Left ventricle myocardium inferior (tissue), 1 donor: ENCODE measurements around the gene SH3BGRL. TPM values are rescaled to one million over a fixed set of nuclear protein-coding genes. Genes with fewer than 3 reads are reported as not detected.

Experiments
- DNase-seq: peaks from one replicate; pipeline ENCODE4 v3.0.0-alpha.2; 2020
- H3K27ac ChIP-seq: fragments of 200-600 bp; replicated peaks from 2 replicates; pipeline ENCODE4 v1.8.0; 2021
- H3K27me3 ChIP-seq: fragments of 200-600 bp; 2 replicates; pipeline ENCODE4 v1.8.0; 2021; ENCODE audit warnings: low read depth
- H3K36me3 ChIP-seq: fragments of 200-600 bp; 2 replicates; pipeline ENCODE4 v1.8.0; 2021
- H3K4me1 ChIP-seq: fragments of 200-600 bp; 2 replicates; pipeline ENCODE4 v1.8.0; 2021
- H3K4me3 ChIP-seq: fragments of 200-600 bp; 2 replicates; pipeline ENCODE4 v1.8.0; 2021; ENCODE audit warnings: mild to moderate bottlenecking, moderate library complexity
- H3K9me3 ChIP-seq: fragments of 200-600 bp; replicated peaks from 2 replicates; pipeline ENCODE4 v1.8.0; 2021
- CTCF ChIP-seq: fragments of 200-600 bp; IDR thresholded peaks from 2 replicates; pipeline ENCODE4 v1.8.0; 2021; ENCODE audit warnings: antibody characterized with exemption, mild to moderate bottlenecking, borderline replicate concordance
- intact Hi-C: fragments of 100-400 bp; cut with micrococcal nuclease; formaldehyde crosslinking; loops from one replicate; pipeline ENCODE4 v1.11.0; 2022
- total RNA-seq: library from RNA; stranded (reverse); fragmentation: NEBNext Ultra II Directional; extraction: Animal tissue kit (Norgen Biotek cat#: 25700); gene quantifications from one replicate; pipeline ENCODE4 v1.2.1, GENCODE V29; 2021
- donor health status: DM: no; HTN: yes; CAD: no; lungs with severe emphysema.

The SH3BGRL gene
- total RNA-seq, 1 donor from 2014 or later: 27.0 TPM

- DNase-seq: no peak
- no peaks in the 10 kb centered on the region for H3K9me3 ChIP-seq
- no peaks in the 10 kb centered on the region for H3K36me3 ChIP-seq
- intact Hi-C loops: no loop called here
- no peak overlapping the region for H3K4me3 ChIP-seq
- no peak for TF ChIP-seq CTCF
- H3K27me3 ChIP-seq: no peaks in the 10 kb centered on the region
- no peak overlapping the region for H3K27ac ChIP-seq
- no peaks in the 10 kb centered on the region for H3K4me1 ChIP-seq
Measured at GRCh38 chrX:81238166-81238565, 36.3 kb downstream of the SH3BGRL start.

GRCh38 chrX:81240701-81241331, 38.9 kb downstream of the SH3BGRL start:
- Histone ChIP-seq H3K36me3 (no peaks in the 10 kb centered on the region), H3K4me3 (no peak overlapping the region), H3K27ac (no peak overlapping the region), H3K9me3 (no peaks in the 10 kb centered on the region), H3K27me3 (no peaks in the 10 kb centered on the region), H3K4me1 (no peaks in the 10 kb centered on the region)
- DNase-seq: no peak
- intact Hi-C loops: no loop called here
- no peak for TF ChIP-seq CTCF

GRCh38 chrX:81241753-81242152, 39.9 kb downstream of the SH3BGRL start:
- Histone ChIP-seq H3K27ac (no peak overlapping the region), H3K27me3 (no peaks in the 10 kb centered on the region), H3K9me3 (no peaks in the 10 kb centered on the region), H3K36me3 (no peaks in the 10 kb centered on the region), H3K4me3 (no peak overlapping the region), H3K4me1 (no peaks in the 10 kb centered on the region)
- no peak for TF ChIP-seq CTCF
- intact Hi-C loops: no loop called here
- no peak for DNase-seq

- DNase-seq: no peak
- no peak for TF ChIP-seq CTCF
- Histone ChIP-seq H3K36me3 (no peaks in the 10 kb centered on the region), H3K4me3 (no peak overlapping the region), H3K4me1 (peaks cover 4% of the 10 kb centered on the region), H3K9me3 (no peaks in the 10 kb centered on the region), H3K27ac (no peak overlapping the region), H3K27me3 (no peaks in the 10 kb centered on the region)
- intact Hi-C loops: no loop called here
Measured at GRCh38 chrX:81255876-81256275, 54.0 kb downstream of the SH3BGRL start.

GRCh38 chrX:81257817-81258216, 55.9 kb downstream of the SH3BGRL start:
- Histone ChIP-seq H3K4me3 (no peak overlapping the region), H3K4me1 (peaks cover 4% of the 10 kb centered on the region), H3K27ac (peak overlapping the region; percentile 42), H3K27me3 (no peaks in the 10 kb centered on the region), H3K9me3 (no peaks in the 10 kb centered on the region), H3K36me3 (no peaks in the 10 kb centered on the region)
- TF ChIP-seq CTCF: no peak
- DNase-seq: no peak
- intact Hi-C loops: no loop called here
